Measurements from ENCODE around the gene PAQR6. TPM values are rescaled to one million over a fixed set of nuclear protein-coding genes. Genes with fewer than 3 reads are reported as not detected.

The PAQR6 gene
- total and polyA plus RNA-seq, 2 of the 4 experiments (the other 2 are of a cell fraction), result under 0.01 to 0.67 TPM

GRCh38 chr1:156289857-156290256 is 42.0 kb upstream of the PAQR6 start:
- Histone ChIP-seq H4K91ac (ENCODE audit: insufficient read depth, low read depth, low read length) (no peak overlapping the region), H3K4me3 (ENCODE audit: insufficient read depth, low read depth, low read length) (no peak overlapping the region), H2BK20ac (ENCODE audit: low read depth, low read length) (no peak overlapping the region), H4K5ac (ENCODE audit: low read depth, low read length) (no peak overlapping the region), H3K23ac (ENCODE audit: low read depth, low read length) (no peak overlapping the region), H4K20me1 (ENCODE audit: insufficient read depth, low read length) (no peaks in the 10 kb centered on the region), H2BK120ac (ENCODE audit: low read depth, low read length) (no peak overlapping the region), H3K4ac (ENCODE audit: low read depth, low read length) (no peak overlapping the region), H3K79me1 (ENCODE audit: low read depth in 1 of 2, low read length in 2 of 2) (peaks cover under 1 to 22% of the 10 kb centered on the region in 2 experiments; a peak in 3 of 4 replicates), H3K4me2 (ENCODE audit: low read depth, low read length) (no peak overlapping the region), H2AK5ac (ENCODE audit: low read depth, low read length) (no peak overlapping the region), H3K14ac (replicated peaks; ENCODE audit: low read depth, low read length) (no peak overlapping the region), H3K56ac (ENCODE audit: extremely low read depth, insufficient read depth, low read length) (no peak overlapping the region), H3K27me3 (ENCODE audit: control insufficient read depth, insufficient read depth, low read length) (no peaks in the 10 kb centered on the region), H3K9ac (ENCODE audit: low read depth, low read length) (no peak overlapping the region), H2BK15ac (ENCODE audit: low read depth, low read length) (no peak overlapping the region), H2AFZ (replicated peaks; ENCODE audit: low read length, poor library complexity) (no peak overlapping the region), H4K8ac (ENCODE audit: low read depth in 2 of 2, low read length in 2 of 2) (no peak overlapping the region), H2BK5ac (ENCODE audit: low read depth, low read length, poor library complexity, severe bottlenecking) (no peak overlapping the region), H3K4me1 (ENCODE audit: control insufficient read depth, insufficient read depth, low read length) (peaks cover 2% of the 10 kb centered on the region; the same call in 1 of the 2 replicates), H2AK9ac (replicated peaks; ENCODE audit: low read depth, low read length, poor library complexity) (no peak overlapping the region), H3K18ac (ENCODE audit: low read depth, low read length) (no peak overlapping the region), H3K9me3 (ENCODE audit: control insufficient read depth, insufficient read depth, low read length) (no peaks in the 10 kb centered on the region), H3K27ac (ENCODE audit: insufficient read depth, low read length) (no peak overlapping the region), H3K9me1 (ENCODE audit: insufficient read depth, low read length) (peaks cover 2% of the 10 kb centered on the region; the same call in 1 of the 2 replicates), H3K36me3 (ENCODE audit: control insufficient read depth, insufficient read depth, low read length) (peaks cover 19% of the 10 kb centered on the region)
- BruUV-seq (replicated peaks), result no TSS peak
- DNase-seq (no peak), ATAC-seq (ENCODE audit: low read depth) (no peak)
- POLR2A ChIA-PET (ENCODE audit: unreplicated experiment), result no interaction called here
- dilution Hi-C loops (cut with HindIII; ENCODE audit: low sequenced_read_pairs, unreplicated experiment) (no loop called here), in situ Hi-C loops (cut with MboI; ENCODE audit: low sequenced_read_pairs) (no loop called here), intact Hi-C loops (cut with micrococcal nuclease) (no loop called here)
- CTCF ChIA-PET, result no interaction called here
- TF ChIP-seq MXI1 (IDR thresholded peaks at IDR 0.05; ENCODE audit: borderline replicate concordance, low read depth, low read length), result no peak
- no peak for TF ChIP-seq MAFK (IDR thresholded peaks at IDR 0.05; ENCODE audit: low read depth, low read length)
- TF ChIP-seq RAD21 (IDR thresholded peaks at IDR 0.05; ENCODE audit: low read length), result no peak
- TF ChIP-seq NFE2L2 (IDR thresholded peaks at IDR 0.05; ENCODE audit: low read depth, low read length), result no peak
- no peak for TF ChIP-seq BHLHE40 (IDR thresholded peaks at IDR 0.05; ENCODE audit: low read depth, low read length)
- no peak for TF ChIP-seq CEBPB (IDR thresholded peaks at IDR 0.05; ENCODE audit: low read depth, low read length)
- no peak for TF ChIP-seq RFX5 (IDR thresholded peaks at IDR 0.05; ENCODE audit: low read depth, low read length)
- no peak for TF ChIP-seq FOS (IDR thresholded peaks at IDR 0.05; ENCODE audit: low read depth, low read length)
- TF ChIP-seq CHD1 (IDR thresholded peaks at IDR 0.05; ENCODE audit: low read depth, low read length), result no peak
- TF ChIP-seq MAZ (IDR thresholded peaks at IDR 0.05; ENCODE audit: borderline replicate concordance, low read depth, low read length), result no peak
- TF ChIP-seq SMC3 (IDR thresholded peaks at IDR 0.05; ENCODE audit: low read depth, low read length), result no peak
- TF ChIP-seq ELK1 (IDR thresholded peaks at IDR 0.05; ENCODE audit: borderline replicate concordance, low read depth, low read length), result no peak
- TF ChIP-seq RCOR1 (IDR thresholded peaks at IDR 0.05; ENCODE audit: insufficient replicate concordance, low read length), result no peak
- no peak for TF ChIP-seq POLR2A (IDR thresholded peaks at IDR 0.05; ENCODE audit: low read depth, low read length)
